Activated CD8-positive, alpha-beta memory T cell treated with anti-CD3 and anti-CD28 coated beads, Interleukin-2, amount 50 U/mL, for 4 hours (primary cell): Measurements from ENCODE around the gene PYROXD2.
"Not testable (repeated sequence)": the region's sequence is repeated elsewhere in the genome, so short reads cannot be mapped to it uniquely, and the experiment has no call there.

Experiments
- DNase-seq: peaks from one replicate; pipeline ENCODE4 v3.0.0-alpha.2; 2020

PYROXD2 gene

GRCh38 chr10:98390406-98390805 lies 24.6 kb downstream of the PYROXD2 start:
- DNase-seq = no peak

- DNase-seq = no peak
Observed at GRCh38 chr10:98389398-98389797, 25.6 kb downstream of the PYROXD2 start.

- DNase-seq = no peak
Observed at GRCh38 chr10:98388101-98388655, 26.8 kb downstream of the PYROXD2 start.

GRCh38 chr10:98384531-98385133 lies 30.4 kb downstream of the PYROXD2 start:
- DNase-seq = no peak

- DNase-seq = no peak
Observed at GRCh38 chr10:98383869-98384268, 31.1 kb downstream of the PYROXD2 start.

GRCh38 chr10:98383134-98383667 lies 31.8 kb downstream of the PYROXD2 start:
- not testable (repeated sequence) for DNase-seq

- no peak for DNase-seq
Observed at GRCh38 chr10:98382691-98383101, 32.3 kb downstream of the PYROXD2 start.

GRCh38 chr10:98380493-98381339 lies 34.3 kb downstream of the PYROXD2 start:
- DNase-seq = no peak

- DNase-seq = no peak
Observed at GRCh38 chr10:98378722-98379121, 36.3 kb downstream of the PYROXD2 start.

GRCh38 chr10:98377536-98377935 lies 37.4 kb downstream of the PYROXD2 start:
- DNase-seq = no peak

GRCh38 chr10:98377001-98377400 lies 38.0 kb downstream of the PYROXD2 start:
- DNase-seq = no peak

- no peak for DNase-seq
Observed at GRCh38 chr10:98376485-98376884, 38.5 kb downstream of the PYROXD2 start.

- no peak for DNase-seq
Observed at GRCh38 chr10:98374217-98374985, 40.6 kb downstream of the PYROXD2 start.

GRCh38 chr10:98373260-98374040 lies 41.5 kb downstream of the PYROXD2 start:
- no peak for DNase-seq

GRCh38 chr10:98370831-98371820 lies 43.9 kb downstream of the PYROXD2 start:
- DNase-seq = no peak

GRCh38 chr10:98369801-98370200 lies 45.2 kb downstream of the PYROXD2 start:
- no peak for DNase-seq

- no peak for DNase-seq
Observed at GRCh38 chr10:98368644-98369043, 46.3 kb downstream of the PYROXD2 start.

GRCh38 chr10:98367604-98368451 lies 47.2 kb downstream of the PYROXD2 start:
- DNase-seq = no peak

- no peak for DNase-seq
Observed at GRCh38 chr10:98366062-98366530, 48.9 kb downstream of the PYROXD2 start.
